PC-3 (cell line): ENCODE results near the gene SPEF2. TPM values are rescaled to one million over a fixed set of nuclear protein-coding genes. Genes with fewer than 3 reads are reported as not detected.

Experiments
- ATAC-seq: fragments of 200-7000 bp; cut with Tn5 transposase; 2 replicates; pipeline ENCODE4 v1.9.1; 2020; ENCODE audit warnings: mild to moderate bottlenecking, moderate library complexity
- BruUV-seq: library from RNA; stranded (reverse); fragments of 400-500 nt; replicated peaks from 2 replicates; lab custom pipeline; 2021; lab: Mats Ljungman, UMichigan
- CTCF ChIA-PET: fragments of 300-600 bp; sonication (Branson Sonifier 250); formaldehyde crosslinking; loops from one replicate; lab custom pipeline; 2022; ENCODE audit warnings: antibody characterized with exemption; lab: Charles Lee
- POLR2A ChIA-PET: fragments of 300-600 bp; sonication (Branson Sonifier 250); formaldehyde crosslinking; loops from one replicate; lab custom pipeline; 2022; ENCODE audit warnings: antibody characterized with exemption; ENCODE audit not compliant: unreplicated experiment; lab: Charles Lee
- DNase-seq: peaks from one replicate; pipeline ENCODE4 v3.0.0-alpha.2; 2015
- H2AFZ ChIP-seq: fragments of 300-600 bp; sonication (generic); 2 replicates; pipeline ENCODE4 v1.6.0; 2016; ENCODE audit warnings: antibody characterized with exemption, low read length
- H3F3A ChIP-seq: fragments of 300-600 bp; sonication (generic); one replicate; pipeline ENCODE4 v1.6.0; 2017; ENCODE audit warnings: antibody characterized with exemption, low read length, control low read depth, mild to moderate bottlenecking; ENCODE audit not compliant: unreplicated experiment
- H3K27ac ChIP-seq: fragments of 300-600 bp; sonication (generic); 2 replicates; pipeline ENCODE4 v1.5.1; 2016; ENCODE audit warnings: mild to moderate bottlenecking, low read length
- H3K27me3 ChIP-seq: fragments of 300-600 bp; sonication (generic); 2 replicates; pipeline ENCODE4 v1.6.1; 2016; ENCODE audit warnings: low read length, mixed read lengths
- H3K36me3 ChIP-seq: fragments of 300-600 bp; sonication (generic); 2 replicates; pipeline ENCODE4 v1.6.1; 2016; ENCODE audit warnings: low read depth, mixed run types, low read length, mixed read lengths
- H3K4me1 ChIP-seq: fragments of 300-600 bp; sonication (generic); 2 replicates; pipeline ENCODE4 v1.5.1; 2016; ENCODE audit warnings: low read length; ENCODE audit not compliant: insufficient read depth
- H3K4me2 ChIP-seq: fragments of 300-600 bp; sonication (generic); 2 replicates; pipeline ENCODE4 v1.6.0; 2016; ENCODE audit warnings: low read length
- H3K4me3 ChIP-seq: fragments of 300-600 bp; sonication (generic); 2 replicates; pipeline ENCODE4 v1.5.1; 2016; ENCODE audit warnings: mild to moderate bottlenecking, low read length, mixed read lengths
- H3K79me2 ChIP-seq: fragments of 300-600 bp; sonication (generic); 2 replicates; pipeline ENCODE4 v1.6.1; 2017; ENCODE audit warnings: low read length, mixed read lengths
- H3K9ac ChIP-seq: fragments of 300-600 bp; sonication (generic); 2 replicates; pipeline ENCODE4 v1.6.0; 2016; ENCODE audit warnings: mild to moderate bottlenecking, low read length
- H3K9me2 ChIP-seq: fragments of 300-600 bp; sonication (generic); replicated peaks from 2 replicates; pipeline ENCODE4 v1.6.1; 2016; ENCODE audit warnings: mixed run types, low read length, mixed read lengths
- H3K9me3 ChIP-seq: fragments of 300-600 bp; sonication (generic); 2 replicates; pipeline ENCODE4 v1.6.1; 2016; ENCODE audit warnings: low read length, mixed read lengths
- H4K20me1 ChIP-seq: fragments of 300-600 bp; sonication (generic); 2 replicates; pipeline ENCODE4 v1.6.1; 2016; ENCODE audit warnings: low read length, mixed read lengths
- EZH2 ChIP-seq: fragments of 300-600 bp; sonication (generic); IDR thresholded peaks from one replicate; pipeline ENCODE4 v1.6.1; 2017; ENCODE audit warnings: antibody characterized with exemption, mild to moderate bottlenecking, low read length; ENCODE audit not compliant: unreplicated experiment
- EZH2phosphoT487 ChIP-seq: fragments of 300-600 bp; sonication (generic); IDR thresholded peaks from 2 replicates; pipeline ENCODE4 v1.6.1; 2018; ENCODE audit warnings: mild to moderate bottlenecking, antibody characterized with exemption, low read length, borderline replicate concordance
- intact Hi-C: fragments of 100-400 bp; cut with micrococcal nuclease; formaldehyde crosslinking; loops from 2 replicates; pipeline ENCODE4 v1.9.0; 2023
- total RNA-seq: library from RNA; depleted of rRNA; stranded (reverse); fragments of >200 nt; gene quantifications from 2 replicates; pipeline ENCODE4 v1.2.3, GENCODE V29; 2014
- TF ChIP-seq, protein P1 (sequence below): fragments of 300-600 bp; sonication (generic); conservative IDR thresholded peaks from 2 replicates; pipeline ENCODE4 v1.5.1; 2017; ENCODE audit warnings: antibody characterized with exemption, low read depth, mild to moderate bottlenecking, low read length

SPEF2 gene
- total RNA-seq, 1 experiment from 2014 or later: 2.3 TPM

DNA sequence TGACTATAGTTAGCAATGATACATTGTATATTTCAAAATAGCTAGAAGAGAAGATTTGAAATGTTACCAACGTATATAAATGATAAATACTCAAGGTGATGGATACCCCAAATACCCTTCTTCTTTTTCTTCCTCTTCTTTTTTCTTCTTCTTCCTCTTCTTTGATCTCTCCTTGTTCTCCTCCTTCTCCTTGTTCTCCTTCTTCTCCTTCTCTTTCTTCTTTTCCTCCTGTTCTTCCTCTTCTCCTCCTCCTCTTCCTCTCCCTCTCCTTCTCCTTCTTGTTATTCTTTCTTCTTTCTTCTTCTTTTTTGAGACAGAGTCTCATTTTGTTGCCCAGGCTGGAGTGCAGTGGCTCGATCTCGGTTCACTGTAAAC lies 616 bp upstream of the SPEF2 start:
- TF ChIP-seq EZH2phosphoT487: no peak
- TF ChIP-seq, protein P1, sequence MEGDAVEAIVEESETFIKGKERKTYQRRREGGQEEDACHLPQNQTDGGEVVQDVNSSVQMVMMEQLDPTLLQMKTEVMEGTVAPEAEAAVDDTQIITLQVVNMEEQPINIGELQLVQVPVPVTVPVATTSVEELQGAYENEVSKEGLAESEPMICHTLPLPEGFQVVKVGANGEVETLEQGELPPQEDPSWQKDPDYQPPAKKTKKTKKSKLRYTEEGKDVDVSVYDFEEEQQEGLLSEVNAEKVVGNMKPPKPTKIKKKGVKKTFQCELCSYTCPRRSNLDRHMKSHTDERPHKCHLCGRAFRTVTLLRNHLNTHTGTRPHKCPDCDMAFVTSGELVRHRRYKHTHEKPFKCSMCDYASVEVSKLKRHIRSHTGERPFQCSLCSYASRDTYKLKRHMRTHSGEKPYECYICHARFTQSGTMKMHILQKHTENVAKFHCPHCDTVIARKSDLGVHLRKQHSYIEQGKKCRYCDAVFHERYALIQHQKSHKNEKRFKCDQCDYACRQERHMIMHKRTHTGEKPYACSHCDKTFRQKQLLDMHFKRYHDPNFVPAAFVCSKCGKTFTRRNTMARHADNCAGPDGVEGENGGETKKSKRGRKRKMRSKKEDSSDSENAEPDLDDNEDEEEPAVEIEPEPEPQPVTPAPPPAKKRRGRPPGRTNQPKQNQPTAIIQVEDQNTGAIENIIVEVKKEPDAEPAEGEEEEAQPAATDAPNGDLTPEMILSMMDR: no peak
- TF ChIP-seq EZH2: no peak
- H3K79me2 ChIP-seq: no peaks in the 10 kb centered on the region
- no peak overlapping the region; the same call in 1 of the 2 replicates for H3K4me3 ChIP-seq
- H3F3A ChIP-seq: no peaks in the 10 kb centered on the region
- H3K4me2 ChIP-seq: peak overlapping the region; percentile 97; the same call in 1 of the 2 replicates
- ATAC-seq (no peak), DNase-seq (no peak)
- no peaks in the 10 kb centered on the region for H3K36me3 ChIP-seq
- no peaks in the 10 kb centered on the region for H3K27me3 ChIP-seq
- ChIA-PET POLR2A (no interaction called here), CTCF (interaction anchor here (0.6 to 1.1 kb wide), 2 partner anchors 88 to 309 kb away, joined by 3 read pairs; no protein-coding TSS in a partner anchor)
- H2AFZ ChIP-seq: peak overlapping the region; percentile 95
- intact Hi-C loops: loop anchor here (1.0 to 5.0 kb wide), 2 partner anchors 240 to 309 kb away; partner anchors contain the start of gene IL7R
- H3K27ac ChIP-seq: no peak overlapping the region
- BruUV-seq: no TSS peak
- no peaks in the 10 kb centered on the region for H3K9me3 ChIP-seq
- peaks cover 9% of the 10 kb centered on the region for H3K4me1 ChIP-seq
- no peaks in the 10 kb centered on the region for H3K9me2 ChIP-seq
- no peak overlapping the region for H3K9ac ChIP-seq
- H4K20me1 ChIP-seq: no peaks in the 10 kb centered on the region

DNA sequence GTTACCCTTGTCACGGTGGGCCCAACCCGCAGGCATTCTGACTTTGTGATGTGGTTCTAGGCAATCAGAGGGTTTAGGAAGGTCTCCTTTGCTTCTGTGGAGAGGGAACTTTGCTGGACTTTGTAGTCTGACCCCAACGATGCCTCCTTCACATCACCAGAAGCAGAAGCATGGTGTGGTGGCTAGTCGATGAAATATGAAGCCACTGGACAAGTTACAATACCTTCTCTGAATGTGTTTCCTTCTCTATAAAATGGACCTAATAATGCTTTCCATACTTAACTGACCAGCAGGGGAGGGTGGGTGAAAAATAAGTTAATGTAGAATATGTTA lies 607 bp downstream of the SPEF2 start:
- ChIA-PET POLR2A (interaction anchor here (0.5 to 0.6 kb wide), 4 partner anchors 20 to 688 kb away, joined by 3 to 5 read pairs (median 4); no protein-coding TSS in a partner anchor), CTCF (no interaction called here)
- peak; percentile 44 for ATAC-seq

More for the DNA sequence above, 607 bp downstream of the SPEF2 start:
- TF ChIP-seq, protein P1: no peak
- TF ChIP-seq EZH2: no peak
- TF ChIP-seq EZH2phosphoT487: no peak
- Histone ChIP-seq H3K4me1 (peaks cover 9% of the 10 kb centered on the region), H3K27me3 (no peaks in the 10 kb centered on the region), H3K27ac (no peak overlapping the region), H3F3A (no peaks in the 10 kb centered on the region), H3K36me3 (no peaks in the 10 kb centered on the region), H3K9ac (peak overlapping the region; percentile 62), H3K4me3 (peak overlapping the region; percentile 92), H3K9me3 (no peaks in the 10 kb centered on the region), H3K4me2 (peak overlapping the region; percentile 97), H3K79me2 (no peaks in the 10 kb centered on the region), H2AFZ (peak overlapping the region; percentile 95), H4K20me1 (no peaks in the 10 kb centered on the region), H3K9me2 (no peaks in the 10 kb centered on the region)
- no TSS peak for BruUV-seq
- intact Hi-C loops: loop anchor here (2.0 to 5.0 kb wide), 2 partner anchors 33 to 239 kb away; partner anchors contain the start of gene IL7R
- peak; percentile 4 for DNase-seq
